ENCODE data around the gene INAVA. TPM values are rescaled to one million over a fixed set of nuclear protein-coding genes. Genes with fewer than 3 reads are reported as not detected.

Gene INAVA
- total and polyA plus RNA-seq, 9 of the 15 experiments (the other 6 are each of a cell fraction or from before 2014, with no cell fraction given), result 0.09 TPM; not detected in 8

DNA sequence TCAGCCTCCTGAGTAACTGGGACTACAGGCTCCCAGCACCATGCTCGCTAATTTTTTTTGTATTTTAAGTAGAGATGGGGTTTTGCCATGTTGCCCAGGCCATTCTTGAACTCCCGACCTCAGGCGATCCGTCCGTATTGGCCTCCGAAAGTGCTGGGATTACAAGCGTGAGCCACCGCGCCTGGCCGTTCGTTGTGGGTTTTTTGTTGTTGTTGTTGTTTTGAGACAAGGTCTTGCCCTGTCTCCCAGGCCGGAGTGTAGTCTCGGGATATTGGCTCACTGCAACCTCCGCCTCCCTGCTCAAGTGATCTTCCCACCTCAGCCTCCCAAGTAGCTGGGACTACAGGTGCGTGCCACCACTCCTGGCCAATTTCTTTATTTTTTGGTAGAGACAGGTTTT lies 4.7 kb upstream of the INAVA start:
- Histone ChIP-seq H3K27me3 (ENCODE audit: control insufficient read depth in 2 of 2, insufficient read depth in 2 of 2, low read length in 2 of 2) (peaks cover 63 to 70% of the 10 kb centered on the region in 2 experiments), H3K27ac (ENCODE audit: extremely low read depth, low read depth, low read length) (no peak overlapping the region), H3K9me1 (ENCODE audit: control insufficient read depth, insufficient read depth, low read length) (no peaks in the 10 kb centered on the region), H3K79me2 (ENCODE audit: control insufficient read depth, insufficient read depth, low read length) (no peaks in the 10 kb centered on the region), H3K9ac (ENCODE audit: insufficient read depth in 1 of 2, low read depth in 2 of 2, low read length in 2 of 2) (no peak overlapping the region), H3K4me2 (ENCODE audit: insufficient read depth, low read length) (no peak overlapping the region), H4K20me1 (replicated peaks; ENCODE audit: control insufficient read depth, insufficient read depth, low read length) (peaks cover 21% of the 10 kb centered on the region), H3K36me3 (ENCODE audit: control insufficient read depth, insufficient read depth, low read length) (no peaks in the 10 kb centered on the region), H3K4me1 (replicated peaks in 1 of 2; ENCODE audit: control insufficient read depth in 2 of 2, insufficient read depth in 2 of 2, low read length in 2 of 2) (peaks cover 7 to 18% of the 10 kb centered on the region in 2 experiments; a peak in 4 of 5 replicates), H2AFZ (ENCODE audit: low read depth, low read length) (no peak overlapping the region), H3K4me3 (no peak overlapping the region), H3K9me3 (replicated peaks; ENCODE audit: control insufficient read depth, insufficient read depth, low read depth, low read length) (no peaks in the 10 kb centered on the region)
- TF ChIP-seq ZNF507 (tag; conservative IDR thresholded peaks at IDR 0.05), result no peak
- no peak for TF ChIP-seq ZNF778 (CRISPR knock-in tag; IDR thresholded peaks at IDR 0.05)
- TF ChIP-seq, protein P1, sequence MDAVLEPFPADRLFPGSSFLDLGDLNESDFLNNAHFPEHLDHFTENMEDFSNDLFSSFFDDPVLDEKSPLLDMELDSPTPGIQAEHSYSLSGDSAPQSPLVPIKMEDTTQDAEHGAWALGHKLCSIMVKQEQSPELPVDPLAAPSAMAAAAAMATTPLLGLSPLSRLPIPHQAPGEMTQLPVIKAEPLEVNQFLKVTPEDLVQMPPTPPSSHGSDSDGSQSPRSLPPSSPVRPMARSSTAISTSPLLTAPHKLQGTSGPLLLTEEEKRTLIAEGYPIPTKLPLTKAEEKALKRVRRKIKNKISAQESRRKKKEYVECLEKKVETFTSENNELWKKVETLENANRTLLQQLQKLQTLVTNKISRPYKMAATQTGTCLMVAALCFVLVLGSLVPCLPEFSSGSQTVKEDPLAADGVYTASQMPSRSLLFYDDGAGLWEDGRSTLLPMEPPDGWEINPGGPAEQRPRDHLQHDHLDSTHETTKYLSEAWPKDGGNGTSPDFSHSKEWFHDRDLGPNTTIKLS (IDR thresholded peaks at IDR 0.05; ENCODE audit: borderline replicate concordance, low read depth), result no peak
- no peak for TF ChIP-seq RFX7 (CRISPR knock-in tag; IDR thresholded peaks at IDR 0.05)
- TF ChIP-seq, protein P2, sequence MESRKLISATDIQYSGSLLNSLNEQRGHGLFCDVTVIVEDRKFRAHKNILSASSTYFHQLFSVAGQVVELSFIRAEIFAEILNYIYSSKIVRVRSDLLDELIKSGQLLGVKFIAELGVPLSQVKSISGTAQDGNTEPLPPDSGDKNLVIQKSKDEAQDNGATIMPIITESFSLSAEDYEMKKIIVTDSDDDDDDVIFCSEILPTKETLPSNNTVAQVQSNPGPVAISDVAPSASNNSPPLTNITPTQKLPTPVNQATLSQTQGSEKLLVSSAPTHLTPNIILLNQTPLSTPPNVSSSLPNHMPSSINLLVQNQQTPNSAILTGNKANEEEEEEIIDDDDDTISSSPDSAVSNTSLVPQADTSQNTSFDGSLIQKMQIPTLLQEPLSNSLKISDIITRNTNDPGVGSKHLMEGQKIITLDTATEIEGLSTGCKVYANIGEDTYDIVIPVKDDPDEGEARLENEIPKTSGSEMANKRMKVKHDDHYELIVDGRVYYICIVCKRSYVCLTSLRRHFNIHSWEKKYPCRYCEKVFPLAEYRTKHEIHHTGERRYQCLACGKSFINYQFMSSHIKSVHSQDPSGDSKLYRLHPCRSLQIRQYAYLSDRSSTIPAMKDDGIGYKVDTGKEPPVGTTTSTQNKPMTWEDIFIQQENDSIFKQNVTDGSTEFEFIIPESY (CRISPR knock-in tag; IDR thresholded peaks at IDR 0.05), result no peak
- TF ChIP-seq SUPT5H (IDR thresholded peaks at IDR 0.05), result no peak
- TF ChIP-seq, protein P3, sequence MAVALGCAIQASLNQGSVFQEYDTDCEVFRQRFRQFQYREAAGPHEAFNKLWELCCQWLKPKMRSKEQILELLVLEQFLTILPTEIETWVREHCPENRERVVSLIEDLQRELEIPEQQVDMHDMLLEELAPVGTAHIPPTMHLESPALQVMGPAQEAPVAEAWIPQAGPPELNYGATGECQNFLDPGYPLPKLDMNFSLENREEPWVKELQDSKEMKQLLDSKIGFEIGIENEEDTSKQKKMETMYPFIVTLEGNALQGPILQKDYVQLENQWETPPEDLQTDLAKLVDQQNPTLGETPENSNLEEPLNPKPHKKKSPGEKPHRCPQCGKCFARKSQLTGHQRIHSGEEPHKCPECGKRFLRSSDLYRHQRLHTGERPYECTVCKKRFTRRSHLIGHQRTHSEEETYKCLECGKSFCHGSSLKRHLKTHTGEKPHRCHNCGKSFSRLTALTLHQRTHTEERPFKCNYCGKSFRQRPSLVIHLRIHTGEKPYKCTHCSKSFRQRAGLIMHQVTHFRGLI (CRISPR knock-in tag; IDR thresholded peaks at IDR 0.05), result no peak
- TF ChIP-seq MXI1 (IDR thresholded peaks at IDR 0.05; ENCODE audit: low read depth, low read length), result no peak
- no peak for TF ChIP-seq CBFB (CRISPR knock-in tag; IDR thresholded peaks at IDR 0.05)
- TF ChIP-seq POLR2B (IDR thresholded peaks at IDR 0.05; ENCODE audit: low read depth, partially characterized antibody), result no peak
- no peak for TF ChIP-seq ZNF134 (CRISPR knock-in tag; conservative IDR thresholded peaks at IDR 0.05)
- no peak for TF ChIP-seq RBBP5 (IDR thresholded peaks at IDR 0.05; ENCODE audit: borderline replicate concordance, insufficient read depth, low read length, poor library complexity, severe bottlenecking)
- no peak for TF ChIP-seq SOX6 (IDR thresholded peaks at IDR 0.05)
- TF ChIP-seq TAL1 (IDR thresholded peaks at IDR 0.05), result no peak
- ChIA-PET POLR2A (no interaction called here), CTCF (ENCODE audit: low intra/inter-chr PET ratio) (interaction anchor here (0.7 kb wide), 1 partner anchor 16 kb away, joined by 3 read pairs; no protein-coding TSS in a partner anchor)
- no TSS peak for BruUV-seq (replicated peaks)
- FAIRE-seq, result no peak
- no peak for ATAC-seq
- WGBS (ENCODE audit: insufficient coverage, low coverage, missing lambda C conversion rate), result 16% methylated on average over 15 of the region's 15 CpGs
- in situ Hi-C loops (cut with MboI), result no loop called here
- intact Hi-C loops (cut with micrococcal nuclease), result no loop called here
- DNase-seq (ENCODE audit: extremely low read depth in 1 of 4, low spot score in 3 of 4), result no peak
